Parathyroid adenoma (tissue), 2 donors: ENCODE data around the gene SH3PXD2B.
A peak's percentile ranks its signal among the peaks of the same experiment; 100 is the strongest.

Experiments
- H2AFZ ChIP-seq: fragments of 300-600 bp; sonication (generic); one replicate; pipeline ENCODE4 v1.7.0; 2017; ENCODE audit warnings: antibody characterized with exemption, mild to moderate bottlenecking
- H3K27ac ChIP-seq: fragments of 300-600 bp; sonication (generic); one replicate; pipeline ENCODE4 v1.7.0; 2017
- H3K27me3 ChIP-seq: fragments of 300-600 bp; sonication (generic); one replicate; pipeline ENCODE4 v1.7.0; 2017; ENCODE audit warnings: low read length; ENCODE audit not compliant: control insufficient read depth, insufficient read depth
- H3K36me3 ChIP-seq: fragments of 300-600 bp; sonication (generic); one replicate; pipeline ENCODE4 v1.7.0; 2017; ENCODE audit warnings: low read length; ENCODE audit not compliant: control insufficient read depth, insufficient read depth
- H3K4me1 ChIP-seq: fragments of 300-600 bp; sonication (generic); one replicate; pipeline ENCODE4 v1.7.0; 2017; ENCODE audit warnings: control low read depth
- H3K4me2 ChIP-seq: fragments of 300-600 bp; sonication (generic); one replicate; pipeline ENCODE4 v1.7.0; 2017; ENCODE audit warnings: low read length
- H3K4me3 ChIP-seq: fragments of 300-600 bp; sonication (generic); one replicate; pipeline ENCODE4 v1.7.0; 2017; ENCODE audit warnings: low read depth, low read length
- H3K79me2 ChIP-seq: fragments of 300-600 bp; sonication (generic); one replicate; pipeline ENCODE4 v1.7.0; 2017; ENCODE audit warnings: control low read depth
- H3K9ac ChIP-seq: fragments of 300-600 bp; sonication (generic); one replicate; pipeline ENCODE4 v1.7.0; 2017; ENCODE audit warnings: mild to moderate bottlenecking
- H3K9me3 ChIP-seq: fragments of 300-600 bp; sonication (generic); one replicate; pipeline ENCODE4 v1.7.0; 2017; ENCODE audit warnings: low read length; ENCODE audit not compliant: control insufficient read depth
- TF ChIP-seq, protein P1 (sequence below): fragments of 300-600 bp; sonication (generic); IDR thresholded peaks from one replicate; pipeline ENCODE4 v1.7.0; 2017; ENCODE audit warnings: antibody characterized with exemption, mild to moderate bottlenecking
- donor health status: primary hyperparathyroidism.

Gene SH3PXD2B

DNA sequence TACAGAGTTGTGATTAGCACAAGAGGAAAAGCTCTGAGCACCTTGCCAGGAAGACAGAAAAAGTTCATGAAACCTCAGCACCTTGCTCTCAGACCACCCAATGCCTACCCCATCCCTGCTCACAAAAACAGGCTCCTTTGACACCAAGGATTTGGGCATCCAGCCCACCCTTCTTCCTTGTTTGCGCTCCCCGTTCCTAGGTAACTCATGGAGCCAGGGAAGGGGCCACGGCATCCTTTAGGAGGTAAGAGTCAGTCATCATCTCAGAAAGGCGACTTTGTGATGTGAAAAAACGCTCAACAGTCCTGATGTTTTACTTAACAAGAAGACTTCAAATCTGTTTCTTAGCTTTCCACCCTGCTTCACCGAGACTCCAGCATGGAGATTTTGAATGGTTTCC is 29.5 kb downstream of the SH3PXD2B start:
- no peak overlapping the region for H3K9ac ChIP-seq
- no peaks in the 10 kb centered on the region for H3K79me2 ChIP-seq
- no peak overlapping the region for H3K4me3 ChIP-seq
- H3K27me3 ChIP-seq, result no peaks in the 10 kb centered on the region
- no peak overlapping the region for H3K27ac ChIP-seq
- H3K4me2 ChIP-seq, result no peak overlapping the region
- H3K36me3 ChIP-seq, result no peaks in the 10 kb centered on the region
- peaks cover 7% of the 10 kb centered on the region for H3K4me1 ChIP-seq
- H2AFZ ChIP-seq, result no peak overlapping the region
- TF ChIP-seq, protein P1, sequence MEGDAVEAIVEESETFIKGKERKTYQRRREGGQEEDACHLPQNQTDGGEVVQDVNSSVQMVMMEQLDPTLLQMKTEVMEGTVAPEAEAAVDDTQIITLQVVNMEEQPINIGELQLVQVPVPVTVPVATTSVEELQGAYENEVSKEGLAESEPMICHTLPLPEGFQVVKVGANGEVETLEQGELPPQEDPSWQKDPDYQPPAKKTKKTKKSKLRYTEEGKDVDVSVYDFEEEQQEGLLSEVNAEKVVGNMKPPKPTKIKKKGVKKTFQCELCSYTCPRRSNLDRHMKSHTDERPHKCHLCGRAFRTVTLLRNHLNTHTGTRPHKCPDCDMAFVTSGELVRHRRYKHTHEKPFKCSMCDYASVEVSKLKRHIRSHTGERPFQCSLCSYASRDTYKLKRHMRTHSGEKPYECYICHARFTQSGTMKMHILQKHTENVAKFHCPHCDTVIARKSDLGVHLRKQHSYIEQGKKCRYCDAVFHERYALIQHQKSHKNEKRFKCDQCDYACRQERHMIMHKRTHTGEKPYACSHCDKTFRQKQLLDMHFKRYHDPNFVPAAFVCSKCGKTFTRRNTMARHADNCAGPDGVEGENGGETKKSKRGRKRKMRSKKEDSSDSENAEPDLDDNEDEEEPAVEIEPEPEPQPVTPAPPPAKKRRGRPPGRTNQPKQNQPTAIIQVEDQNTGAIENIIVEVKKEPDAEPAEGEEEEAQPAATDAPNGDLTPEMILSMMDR, result no peak
- H3K9me3 ChIP-seq, result no peaks in the 10 kb centered on the region

DNA sequence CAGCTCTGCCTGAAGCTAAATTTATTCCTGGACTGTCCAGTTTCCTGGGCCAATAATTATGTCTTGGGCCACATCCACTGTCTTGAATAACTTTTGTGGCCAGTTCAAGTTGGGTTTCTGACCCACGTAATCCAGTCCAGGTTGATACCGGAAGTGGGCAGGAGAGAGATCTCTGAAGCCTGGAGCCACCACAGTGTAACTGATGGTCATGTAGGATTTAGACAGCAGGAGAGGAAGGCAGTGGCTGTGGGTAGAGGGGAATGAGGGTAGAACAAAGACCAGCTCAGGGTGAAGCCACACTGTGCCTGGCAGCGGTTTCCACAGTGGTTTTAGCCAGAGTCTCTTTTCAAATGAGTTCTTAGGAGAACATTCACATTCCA is 30.2 kb downstream of the SH3PXD2B start:
- peaks cover 7% of the 10 kb centered on the region for H3K4me1 ChIP-seq
- H3K9ac ChIP-seq, result no peak overlapping the region
- no peak overlapping the region for H3K27ac ChIP-seq
- H3K27me3 ChIP-seq, result no peaks in the 10 kb centered on the region
- no peaks in the 10 kb centered on the region for H3K9me3 ChIP-seq
- TF ChIP-seq, protein P1, result no peak
- peak overlapping the region; percentile 17 for H2AFZ ChIP-seq
- no peak overlapping the region for H3K4me2 ChIP-seq
- H3K36me3 ChIP-seq, result no peaks in the 10 kb centered on the region
- H3K79me2 ChIP-seq, result no peaks in the 10 kb centered on the region
- H3K4me3 ChIP-seq, result no peak overlapping the region

DNA sequence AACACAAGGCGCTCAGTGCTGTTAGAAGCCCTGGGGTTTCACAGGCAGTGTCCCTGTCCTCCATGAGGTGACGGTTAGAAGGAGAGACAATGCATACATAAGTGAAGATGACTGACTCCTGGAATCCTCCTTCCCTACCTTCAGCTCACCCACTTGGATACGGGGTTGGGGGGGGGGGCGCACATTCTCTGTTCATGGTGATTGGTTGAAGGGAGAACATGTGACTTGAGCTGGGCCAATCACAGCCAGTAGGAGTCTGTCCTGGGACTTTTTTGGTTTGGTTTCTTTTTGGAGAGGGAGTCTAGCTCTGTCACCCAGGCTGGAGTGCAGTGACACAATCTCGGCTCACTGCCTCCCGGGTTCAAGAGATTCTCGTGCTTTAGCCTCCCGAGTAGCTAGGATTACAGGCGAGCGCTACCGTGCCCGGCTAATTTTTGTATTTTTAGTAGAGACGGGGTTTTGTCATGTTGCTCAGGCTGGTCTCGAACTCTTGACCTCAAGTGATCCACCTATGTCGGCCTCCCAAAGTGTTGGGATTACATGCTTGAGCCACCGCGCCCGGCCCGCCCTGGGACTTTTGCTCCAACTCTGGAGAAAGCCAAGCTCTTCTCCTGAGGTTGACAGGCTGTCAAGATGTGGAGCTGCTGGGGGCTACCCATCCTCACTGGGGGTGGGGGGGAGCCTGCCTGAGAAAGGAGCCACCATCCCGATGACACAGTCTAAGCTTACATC is 30.8 kb downstream of the SH3PXD2B start:
- H3K79me2 ChIP-seq, result no peaks in the 10 kb centered on the region
- H3K4me3 ChIP-seq, result no peak overlapping the region
- no peaks in the 10 kb centered on the region for H3K9me3 ChIP-seq
- H3K27ac ChIP-seq, result no peak overlapping the region
- H3K4me1 ChIP-seq, result peaks cover 7% of the 10 kb centered on the region
- no peak overlapping the region for H3K4me2 ChIP-seq
- H2AFZ ChIP-seq, result no peak overlapping the region
- no peaks in the 10 kb centered on the region for H3K27me3 ChIP-seq
- TF ChIP-seq, protein P1, result no peak
- no peak overlapping the region for H3K9ac ChIP-seq
- H3K36me3 ChIP-seq, result no peaks in the 10 kb centered on the region

DNA sequence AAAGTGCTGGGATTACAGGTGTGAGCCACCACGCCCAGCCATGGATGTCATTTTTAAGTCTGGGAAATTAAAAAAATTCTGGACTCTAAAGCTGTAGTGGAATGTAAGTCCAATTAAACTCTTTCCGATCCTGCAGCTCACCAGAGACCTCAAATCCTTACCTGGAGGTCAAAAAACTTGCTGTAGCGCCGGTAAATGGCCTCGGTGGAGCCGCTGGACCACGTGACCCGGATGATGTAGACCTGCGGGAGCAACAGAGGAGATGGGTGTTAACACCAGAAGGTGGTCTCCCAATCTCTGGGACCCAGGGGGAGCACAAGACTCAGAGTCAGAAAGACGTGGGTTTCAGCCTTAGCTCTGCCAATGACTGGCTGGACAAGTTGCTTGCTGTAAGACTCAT is 32.1 kb downstream of the SH3PXD2B start:
- H3K27ac ChIP-seq, result no peak overlapping the region

More for the DNA sequence above, 32.1 kb downstream of the SH3PXD2B start:
- peaks cover 7% of the 10 kb centered on the region for H3K4me1 ChIP-seq
- no peak overlapping the region for H3K4me3 ChIP-seq
- TF ChIP-seq, protein P1, result no peak
- no peak overlapping the region for H3K4me2 ChIP-seq
- no peak overlapping the region for H3K9ac ChIP-seq
- no peaks in the 10 kb centered on the region for H3K79me2 ChIP-seq
- H3K9me3 ChIP-seq, result no peaks in the 10 kb centered on the region
- H3K27me3 ChIP-seq, result no peaks in the 10 kb centered on the region
- no peak overlapping the region for H2AFZ ChIP-seq
- no peaks in the 10 kb centered on the region for H3K36me3 ChIP-seq
